ENCODE results near the gene PLSCR3. TPM values are rescaled to one million over a fixed set of nuclear protein-coding genes. Genes with fewer than 3 reads are reported as not detected.
A peak's percentile ranks its signal among the peaks of the same experiment; 100 is the strongest.

Gene PLSCR3
- total and polyA plus RNA-seq, 2 donors (not counting 1 experiment from before 2014, with no cell fraction given) = 25.4 to 39.1 TPM

- H3K36me3 ChIP-seq (ENCODE audit: control insufficient read depth, insufficient read depth, low read length) = no peaks in the 10 kb centered on the region
- no peaks in the 10 kb centered on the region for H4K20me1 ChIP-seq (ENCODE audit: control insufficient read depth, extremely low read depth, insufficient read depth, low read length)
- H3K4me3 ChIP-seq (replicated peaks in 1 of 4; ENCODE audit: control extremely low read depth in 1 of 4, insufficient read depth in 1 of 4, low read depth in 3 of 4, low read length in 4 of 4) = peak overlapping the region; percentile 77 to 97 (median 90)
- H3K9me3 ChIP-seq (ENCODE audit: control insufficient read depth, insufficient read depth, low read depth, low read length) = no peaks in the 10 kb centered on the region
- H2AFZ ChIP-seq (ENCODE audit: low read length) = peak overlapping the region; percentile 44
- DNase-seq (ENCODE audit: low read depth in 2 of 2) = no peak
- peaks cover 30% of the 10 kb centered on the region for H3K4me1 ChIP-seq (ENCODE audit: control insufficient read depth, extremely low read depth, insufficient read depth, low read length)
- no peaks in the 10 kb centered on the region for H3K27me3 ChIP-seq (ENCODE audit: control insufficient read depth, insufficient read depth, low read length)
- peak overlapping the region; percentile 98 for H3K4me2 ChIP-seq (ENCODE audit: extremely low read depth, insufficient read depth, low read length)
- peak overlapping the region; percentile 99 for H3K27ac ChIP-seq (ENCODE audit: insufficient read depth, low read length)
- peak overlapping the region; percentile 100 for H3K9ac ChIP-seq (ENCODE audit: insufficient read depth, low read length)
- peaks cover 19% of the 10 kb centered on the region for H3K79me2 ChIP-seq (ENCODE audit: control insufficient read depth, insufficient read depth, low read length)
- TF ChIP-seq EZH2 (IDR thresholded peaks at IDR 0.05; ENCODE audit: low read length, missing control alignments) (no peak), CTCF (conservative IDR thresholded peaks at IDR 0.05 in 1 of 2, IDR thresholded peaks at IDR 0.05 in 1 of 2; ENCODE audit: low read depth in 1 of 2, low read length in 2 of 2) (peak; percentile 50 to 56)
Measured at GRCh38 chr17:7352503-7352889, 41.8 kb downstream of the PLSCR3 start.

GRCh38 chr17:7351665-7352502, 42.4 kb downstream of the PLSCR3 start, which contains the start of gene KCTD11:
Gene KCTD11, plus strand, starts transcription at chr17:7352162.
- peak within 1 kb of the TSS; percentile 44 for H2AFZ ChIP-seq (ENCODE audit: low read length)
- H3K36me3 ChIP-seq (ENCODE audit: control insufficient read depth, insufficient read depth, low read length) = no peaks in the 10 kb centered on the region
- DNase-seq (ENCODE audit: low read depth in 2 of 2) = peak; percentile 82 to 91
- H3K4me1 ChIP-seq (ENCODE audit: control insufficient read depth, extremely low read depth, insufficient read depth, low read length) = peaks cover 30% of the 10 kb centered on the region
- H3K27ac ChIP-seq (ENCODE audit: insufficient read depth, low read length) = peak within 1 kb of the TSS; percentile 99
- H3K4me2 ChIP-seq (ENCODE audit: extremely low read depth, insufficient read depth, low read length) = peak within 1 kb of the TSS; percentile 98
- H3K9me3 ChIP-seq (ENCODE audit: control insufficient read depth, insufficient read depth, low read depth, low read length) = no peaks in the 10 kb centered on the region
- TF ChIP-seq CTCF (conservative IDR thresholded peaks at IDR 0.05 in 1 of 2, IDR thresholded peaks at IDR 0.05 in 1 of 2; ENCODE audit: low read depth in 1 of 2, low read length in 2 of 2) (no peak), EZH2 (IDR thresholded peaks at IDR 0.05; ENCODE audit: low read length, missing control alignments) (no peak)
- peak within 1 kb of the TSS; percentile 77 to 97 (median 90) for H3K4me3 ChIP-seq (replicated peaks in 1 of 4; ENCODE audit: control extremely low read depth in 1 of 4, insufficient read depth in 1 of 4, low read depth in 3 of 4, low read length in 4 of 4)
- H3K9ac ChIP-seq (ENCODE audit: insufficient read depth, low read length) = peak within 1 kb of the TSS; percentile 100
- H3K79me2 ChIP-seq (ENCODE audit: control insufficient read depth, insufficient read depth, low read length) = peaks cover 19% of the 10 kb centered on the region
- no peaks in the 10 kb centered on the region for H3K27me3 ChIP-seq (ENCODE audit: control insufficient read depth, insufficient read depth, low read length)
- no peaks in the 10 kb centered on the region for H4K20me1 ChIP-seq (ENCODE audit: control insufficient read depth, extremely low read depth, insufficient read depth, low read length)

- no peaks in the 10 kb centered on the region for H4K20me1 ChIP-seq (ENCODE audit: control insufficient read depth, extremely low read depth, insufficient read depth, low read length)
- no peak overlapping the region for H3K27ac ChIP-seq (ENCODE audit: insufficient read depth, low read length)
- no peaks in the 10 kb centered on the region for H3K9me3 ChIP-seq (ENCODE audit: control insufficient read depth, insufficient read depth, low read depth, low read length)
- H3K36me3 ChIP-seq (ENCODE audit: control insufficient read depth, insufficient read depth, low read length) = no peaks in the 10 kb centered on the region
- no peak overlapping the region for H3K9ac ChIP-seq (ENCODE audit: insufficient read depth, low read length)
- peaks cover under 1% of the 10 kb centered on the region for H3K27me3 ChIP-seq (ENCODE audit: control insufficient read depth, insufficient read depth, low read length)
- H2AFZ ChIP-seq (ENCODE audit: low read length) = no peak overlapping the region
- H3K79me2 ChIP-seq (ENCODE audit: control insufficient read depth, insufficient read depth, low read length) = peaks cover 16% of the 10 kb centered on the region
- H3K4me3 ChIP-seq (replicated peaks in 1 of 4; ENCODE audit: control extremely low read depth in 1 of 4, insufficient read depth in 1 of 4, low read depth in 3 of 4, low read length in 4 of 4) = no peak overlapping the region
- TF ChIP-seq CTCF (conservative IDR thresholded peaks at IDR 0.05 in 1 of 2, IDR thresholded peaks at IDR 0.05 in 1 of 2; ENCODE audit: low read depth in 1 of 2, low read length in 2 of 2) = no peak
- no peak for TF ChIP-seq EZH2 (IDR thresholded peaks at IDR 0.05; ENCODE audit: low read length, missing control alignments)
- no peak overlapping the region for H3K4me2 ChIP-seq (ENCODE audit: extremely low read depth, insufficient read depth, low read length)
- peak; percentile 17 to 47 for DNase-seq (ENCODE audit: low read depth in 2 of 2)
- H3K4me1 ChIP-seq (ENCODE audit: control insufficient read depth, extremely low read depth, insufficient read depth, low read length) = peaks cover 15% of the 10 kb centered on the region
Measured at GRCh38 chr17:7348478-7349242, 45.7 kb downstream of the PLSCR3 start.
